Testis (tissue), 2 donors: ENCODE data around the gene RXYLT1.

Experiments used
- CTCF ChIP-seq, 3 experiments: fragments of 450-650 bp in 2 of 3; fragments of 200-600 bp in 1 of 3; sonication (generic) in 1 of 3; IDR thresholded peaks; one replicate each; pipeline ENCODE4 v1.5.1; 2016 to 2019; ENCODE audit warnings: antibody characterized with exemption in 3 of 3, mild to moderate bottlenecking in 2 of 3, moderate library complexity in 1 of 3
- POLR2A ChIP-seq: fragments of 450-650 bp; IDR thresholded peaks from one replicate; pipeline ENCODE4 v1.6.1; 2017; ENCODE audit warnings: antibody characterized with exemption, mild to moderate bottlenecking, moderate library complexity

DNA sequence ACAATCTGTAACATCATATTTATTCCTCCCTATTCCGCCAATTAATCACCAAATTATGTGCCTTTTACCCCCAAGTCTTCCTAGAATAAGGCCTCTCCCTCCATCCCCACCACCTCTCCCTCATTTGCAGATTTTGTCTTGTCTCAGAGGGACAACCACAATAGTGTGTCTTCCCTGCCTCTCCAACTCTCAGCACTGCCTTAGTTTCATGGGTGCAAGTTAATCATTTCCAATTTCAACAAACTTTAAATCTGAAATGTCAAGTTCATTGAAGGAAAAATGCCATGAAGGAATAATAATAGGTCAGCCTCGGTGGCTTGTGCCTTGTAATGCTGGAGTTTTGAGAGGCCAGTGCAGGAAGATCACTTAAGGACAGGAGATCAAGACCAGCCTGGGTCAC lies 31.6 kb downstream of the RXYLT1 start:
- TF ChIP-seq CTCF (IDR thresholded peaks at IDR 0.05) (no peak), POLR2A (no peak)
